ENCODE data around the gene CHADL. TPM values are rescaled to one million over a fixed set of nuclear protein-coding genes. Genes with fewer than 3 reads are reported as not detected.

Gene CHADL
- total RNA-seq, 2 donors from 2014 or later: 3.2 to 4.9 TPM

DNA sequence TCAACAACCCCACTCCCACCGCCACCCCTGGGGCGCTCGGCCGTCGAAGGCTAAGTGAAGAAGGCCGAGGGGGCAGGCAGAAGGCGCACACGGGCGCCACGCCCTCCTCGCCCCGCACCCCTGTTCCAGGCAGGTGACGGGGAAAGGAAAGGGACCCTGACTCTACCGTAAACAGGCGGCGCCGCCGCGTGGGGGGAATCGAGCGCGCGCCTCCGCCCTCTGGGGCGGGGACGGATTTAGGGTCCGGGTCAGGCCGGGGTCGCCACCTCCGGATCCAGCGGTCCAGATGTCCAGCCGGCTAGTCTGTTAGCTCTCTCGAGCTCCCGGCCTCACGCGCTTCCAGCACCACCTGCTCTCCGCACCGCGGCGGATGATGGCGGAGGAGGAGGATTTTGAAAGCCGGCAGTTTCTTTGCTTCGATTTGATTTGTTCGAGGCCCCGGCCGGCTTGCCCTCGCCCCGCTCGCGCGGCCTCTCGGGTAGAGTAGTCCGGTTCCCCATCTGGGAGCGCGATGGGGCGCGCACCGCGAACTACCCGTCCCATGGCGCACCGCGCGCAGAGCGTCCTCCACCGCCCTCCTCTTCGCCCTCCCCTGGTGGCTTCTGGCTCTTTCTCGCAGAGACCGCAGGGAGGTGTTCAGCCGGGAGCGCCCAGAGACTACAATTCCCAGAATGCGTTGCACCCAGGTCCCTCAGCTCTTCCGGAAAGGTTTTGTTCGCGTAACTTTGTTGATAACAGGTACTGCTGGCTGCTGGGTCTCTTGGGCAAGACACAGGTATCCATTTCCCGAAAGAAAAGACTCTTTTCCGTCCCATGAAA, 45.3 kb upstream of the CHADL start, which contains the start of gene RANGAP1:
RANGAP1 (minus strand) TSS at position 368 of the 819 bp plus-strand sequence. CDS start 5,143 bp downstream, outside the sequence.
- TF ChIP-seq, protein P1, sequence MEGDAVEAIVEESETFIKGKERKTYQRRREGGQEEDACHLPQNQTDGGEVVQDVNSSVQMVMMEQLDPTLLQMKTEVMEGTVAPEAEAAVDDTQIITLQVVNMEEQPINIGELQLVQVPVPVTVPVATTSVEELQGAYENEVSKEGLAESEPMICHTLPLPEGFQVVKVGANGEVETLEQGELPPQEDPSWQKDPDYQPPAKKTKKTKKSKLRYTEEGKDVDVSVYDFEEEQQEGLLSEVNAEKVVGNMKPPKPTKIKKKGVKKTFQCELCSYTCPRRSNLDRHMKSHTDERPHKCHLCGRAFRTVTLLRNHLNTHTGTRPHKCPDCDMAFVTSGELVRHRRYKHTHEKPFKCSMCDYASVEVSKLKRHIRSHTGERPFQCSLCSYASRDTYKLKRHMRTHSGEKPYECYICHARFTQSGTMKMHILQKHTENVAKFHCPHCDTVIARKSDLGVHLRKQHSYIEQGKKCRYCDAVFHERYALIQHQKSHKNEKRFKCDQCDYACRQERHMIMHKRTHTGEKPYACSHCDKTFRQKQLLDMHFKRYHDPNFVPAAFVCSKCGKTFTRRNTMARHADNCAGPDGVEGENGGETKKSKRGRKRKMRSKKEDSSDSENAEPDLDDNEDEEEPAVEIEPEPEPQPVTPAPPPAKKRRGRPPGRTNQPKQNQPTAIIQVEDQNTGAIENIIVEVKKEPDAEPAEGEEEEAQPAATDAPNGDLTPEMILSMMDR (IDR thresholded peaks at IDR 0.05): peak; percentile 35
- H3K36me3 ChIP-seq: peaks cover 11% of the 10 kb centered on the region
- H3K27ac ChIP-seq: peak within 1 kb of the TSS; percentile 58 to 67
- ATAC-seq (ENCODE audit: insufficient number of reproducible peaks, low FRiP score, low read depth): peak; percentile 96
- no peaks in the 10 kb centered on the region for H3K27me3 ChIP-seq (replicated peaks; ENCODE audit: insufficient read depth)
- H3K9me3 ChIP-seq: no peaks in the 10 kb centered on the region
- peak; percentile 82 for DNase-seq (ENCODE audit: low spot score)
- H3K4me1 ChIP-seq (ENCODE audit: control insufficient read depth in 1 of 2, low read depth in 2 of 2): peaks cover 10 to 40% of the 10 kb centered on the region in 2 donors
- H3K4me3 ChIP-seq: peak within 1 kb of the TSS; percentile 88

DNA sequence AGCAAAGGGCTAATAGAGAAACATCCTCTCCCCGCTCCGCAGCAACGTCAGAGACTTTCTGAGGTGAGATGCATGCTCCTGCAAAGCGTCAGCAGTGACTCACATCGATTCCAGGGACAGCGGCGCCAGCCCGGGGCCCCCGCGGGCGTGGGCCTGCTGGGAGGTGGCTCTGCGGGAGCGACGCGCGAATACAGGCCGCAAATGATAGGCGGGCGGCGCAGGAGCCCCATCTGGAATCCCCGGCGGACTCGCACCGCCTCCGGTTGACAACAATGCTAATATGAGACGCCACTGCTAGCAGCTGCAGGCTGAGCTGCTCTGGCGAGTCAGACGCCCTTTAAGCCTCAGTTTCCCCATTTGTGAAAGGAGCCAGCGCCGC, 44.7 kb upstream of the CHADL start:
- Histone ChIP-seq H3K9me3 (no peaks in the 10 kb centered on the region), H3K27me3 (replicated peaks; ENCODE audit: insufficient read depth) (no peaks in the 10 kb centered on the region), H3K36me3 (peaks cover 11% of the 10 kb centered on the region), H3K4me3 (peak overlapping the region; percentile 88), H3K4me1 (ENCODE audit: control insufficient read depth in 1 of 2, low read depth in 2 of 2) (peaks cover 9 to 36% of the 10 kb centered on the region in 2 donors), H3K27ac (peak overlapping the region; percentile 39 to 56)
- ATAC-seq (ENCODE audit: insufficient number of reproducible peaks, low FRiP score, low read depth): no peak
- DNase-seq (ENCODE audit: low spot score): peak; percentile 33
- TF ChIP-seq, protein P1 (IDR thresholded peaks at IDR 0.05): no peak

DNA sequence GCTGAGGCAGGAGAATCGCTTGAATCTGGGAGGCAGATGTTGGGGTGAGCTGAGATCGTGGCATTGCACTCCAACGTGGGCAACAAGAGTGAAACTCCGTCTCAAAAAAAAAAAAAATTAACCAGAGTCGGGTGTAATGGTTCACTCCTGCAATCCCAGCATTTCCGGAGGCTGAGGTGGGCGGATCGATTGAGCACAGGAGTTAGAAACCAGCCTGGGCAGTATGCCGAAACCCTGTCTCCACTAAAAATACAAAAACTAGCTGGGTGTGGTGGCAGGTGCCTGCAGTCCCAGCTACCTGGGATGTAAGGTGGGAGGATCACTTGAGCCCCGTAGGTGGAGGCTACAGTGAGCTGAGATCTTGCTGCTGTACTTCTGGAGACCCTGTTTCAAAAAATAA, 43.7 kb upstream of the CHADL start:
- Histone ChIP-seq H3K4me1 (ENCODE audit: control insufficient read depth in 1 of 2, low read depth in 2 of 2) (peaks cover 7 to 32% of the 10 kb centered on the region in 2 donors), H3K9me3 (no peaks in the 10 kb centered on the region), H3K27me3 (replicated peaks; ENCODE audit: insufficient read depth) (no peaks in the 10 kb centered on the region), H3K4me3 (no peak overlapping the region), H3K27ac (no peak overlapping the region), H3K36me3 (peaks cover 18% of the 10 kb centered on the region)
- TF ChIP-seq, protein P1 (IDR thresholded peaks at IDR 0.05): no peak
- DNase-seq (ENCODE audit: low spot score): no peak
- ATAC-seq (ENCODE audit: insufficient number of reproducible peaks, low FRiP score, low read depth): no peak

DNA sequence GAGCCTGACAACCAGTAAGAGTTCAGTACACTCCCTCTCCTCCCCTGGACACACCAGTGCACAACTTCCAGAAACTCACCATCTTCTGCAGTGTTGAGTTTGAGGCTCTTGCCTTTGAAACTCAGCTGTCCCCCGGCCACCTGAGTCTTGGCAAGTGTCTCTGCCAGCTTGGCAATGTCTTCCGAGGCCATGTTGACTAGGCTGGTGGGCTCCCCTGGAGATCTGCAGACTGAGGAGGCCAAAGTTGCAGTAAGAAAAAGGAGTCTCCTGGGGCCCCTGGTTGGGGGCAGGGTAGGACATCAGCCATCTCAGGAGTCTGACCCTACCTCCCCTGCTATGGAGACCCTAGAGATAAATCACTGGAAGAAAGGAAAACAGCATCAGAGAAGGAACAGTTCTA, 40.1 kb upstream of the CHADL start:
- no peak overlapping the region for H3K4me3 ChIP-seq
- peaks cover 28% of the 10 kb centered on the region for H3K36me3 ChIP-seq
- no peak overlapping the region for H3K27ac ChIP-seq
- H3K9me3 ChIP-seq: no peaks in the 10 kb centered on the region
- DNase-seq (ENCODE audit: low spot score): no peak
- no peaks in the 10 kb centered on the region for H3K27me3 ChIP-seq (replicated peaks; ENCODE audit: insufficient read depth)
- TF ChIP-seq, protein P1 (IDR thresholded peaks at IDR 0.05): no peak
- no peak for ATAC-seq (ENCODE audit: insufficient number of reproducible peaks, low FRiP score, low read depth)
- peaks cover 0 to 11% of the 10 kb centered on the region in 2 donors for H3K4me1 ChIP-seq (ENCODE audit: control insufficient read depth in 1 of 2, low read depth in 2 of 2)

DNA sequence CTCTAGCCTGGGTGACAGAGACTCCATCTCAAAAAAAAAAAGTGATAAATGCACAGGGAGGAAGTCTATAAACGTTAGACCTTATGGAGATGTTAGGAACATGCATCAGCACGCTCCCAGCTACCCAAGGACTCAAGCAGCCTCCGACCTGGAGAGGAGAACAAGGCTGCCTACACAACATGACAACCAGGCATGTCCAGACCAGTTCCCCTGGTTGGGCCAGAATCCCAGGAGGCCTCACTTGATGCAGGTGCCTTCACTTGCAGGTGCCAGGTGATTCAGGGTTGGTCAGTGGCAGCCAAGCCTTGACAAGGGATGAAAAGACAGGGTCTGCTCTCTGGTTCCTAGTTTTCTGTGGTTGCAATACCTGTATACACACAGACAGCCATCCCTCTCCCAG, 39.3 kb upstream of the CHADL start:
- H3K9me3 ChIP-seq: no peaks in the 10 kb centered on the region
- TF ChIP-seq, protein P1 (IDR thresholded peaks at IDR 0.05): no peak

More for the DNA sequence above, 39.3 kb upstream of the CHADL start:
- no peak overlapping the region for H3K4me3 ChIP-seq
- peaks cover 0 to 7% of the 10 kb centered on the region in 2 donors for H3K4me1 ChIP-seq (ENCODE audit: control insufficient read depth in 1 of 2, low read depth in 2 of 2)
- H3K36me3 ChIP-seq: peaks cover 28% of the 10 kb centered on the region
- H3K27me3 ChIP-seq (replicated peaks; ENCODE audit: insufficient read depth): no peaks in the 10 kb centered on the region
- H3K27ac ChIP-seq: no peak overlapping the region
- DNase-seq (ENCODE audit: low spot score) (no peak), ATAC-seq (ENCODE audit: insufficient number of reproducible peaks, low FRiP score, low read depth) (no peak)
